Lower leg skin (tissue), 4 donors: ENCODE results near the gene IVL. TPM values are rescaled to one million over a fixed set of nuclear protein-coding genes. Genes with fewer than 3 reads are reported as not detected.

Experiments used
- DNase-seq, 2 donors: peaks; one replicate each; pipeline ENCODE4 v3.0.0-alpha.2; 2019; ENCODE audit warnings: low spot score in 2 of 2
- H3K4me3 ChIP-seq: fragments of 200-600 bp; sonication (generic); 2 replicates; pipeline ENCODE4 v1.5.1; 2017; ENCODE audit warnings: mild to moderate bottlenecking, low read depth; ENCODE audit not compliant: poor library complexity, severe bottlenecking
- POLR2A ChIP-seq, 2 donors: fragments of 450-650 bp; IDR thresholded peaks; one replicate each; pipeline ENCODE4 v1.6.1; 2016 to 2017; ENCODE audit warnings: antibody characterized with exemption in 2 of 2, mild to moderate bottlenecking in 1 of 2, moderate library complexity in 1 of 2
- WGBS, 2 donors: methylation state at CpG; one replicate each; pipeline ENCODE4 v1.1.5; 2018; 5-methylcytosine and 5-hydroxymethylcytosine counted together
- intact Hi-C: fragments of 100-400 bp; cut with DNase I; formaldehyde crosslinking; loops from one replicate; pipeline ENCODE4 v1.15.0; 2023; ENCODE audit warnings: low total_unique reads
- total RNA-seq, 4 donors: library from RNA; depleted of rRNA; stranded (reverse); fragments of >200 nt; gene quantifications; one replicate each; pipeline ENCODE4 v1.1.0, GENCODE V29; 2016
- TF ChIP-seq, protein P1 (sequence below), 3 donors: fragments of 450-650 bp; IDR thresholded peaks; one replicate each; pipeline ENCODE4 v1.5.1; 2016; ENCODE audit warnings: antibody characterized with exemption in 3 of 3, mild to moderate bottlenecking in 3 of 3, moderate library complexity in 2 of 3

Gene IVL
- total RNA-seq, 4 donors from 2014 or later = 162 to 322 (median 207) TPM

DNA sequence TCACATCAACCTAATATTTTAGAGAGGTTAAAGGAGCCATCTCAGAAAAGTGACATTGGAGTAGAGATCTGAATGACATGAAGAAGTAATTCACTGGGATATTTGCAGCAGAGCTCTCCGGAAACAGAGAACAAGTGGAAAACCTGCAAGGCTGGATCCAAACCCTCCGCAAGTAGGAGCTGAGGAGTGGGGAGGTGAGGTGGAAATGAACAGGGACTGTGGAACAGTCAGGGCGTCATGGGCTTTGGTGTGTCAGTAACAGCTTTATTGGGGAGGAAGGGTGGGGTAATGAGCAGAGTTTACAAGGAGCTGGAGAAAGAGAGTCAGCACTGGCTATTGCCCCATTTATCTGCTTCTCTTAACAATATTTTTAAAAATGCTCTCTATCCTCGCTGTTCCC is 9.3 kb upstream of the IVL start:
- 81 to 82% methylated on average over 4 of the region's 4 CpGs for WGBS, 2 donors

DNA sequence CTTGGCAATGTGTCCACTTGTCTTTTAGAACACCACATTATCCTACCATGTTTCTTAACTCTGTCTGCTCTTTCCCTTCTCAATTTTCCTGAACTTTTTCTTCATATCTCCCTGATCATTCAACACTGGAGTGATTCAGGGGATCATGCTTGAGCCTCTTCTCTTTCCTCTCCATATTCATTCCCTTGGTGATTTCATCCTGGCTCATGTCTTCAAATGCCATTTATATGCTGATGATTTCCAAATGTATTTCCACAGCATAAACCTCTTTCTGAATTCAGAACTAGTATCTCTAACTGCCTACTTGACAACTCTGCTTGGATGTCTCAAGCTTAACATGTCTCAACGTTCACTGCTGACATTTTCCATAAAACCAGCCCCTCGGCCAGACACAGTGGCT is 8.5 kb upstream of the IVL start:
- no peak for TF ChIP-seq POLR2A (IDR thresholded peaks at IDR 0.05)
- TF ChIP-seq, protein P1, sequence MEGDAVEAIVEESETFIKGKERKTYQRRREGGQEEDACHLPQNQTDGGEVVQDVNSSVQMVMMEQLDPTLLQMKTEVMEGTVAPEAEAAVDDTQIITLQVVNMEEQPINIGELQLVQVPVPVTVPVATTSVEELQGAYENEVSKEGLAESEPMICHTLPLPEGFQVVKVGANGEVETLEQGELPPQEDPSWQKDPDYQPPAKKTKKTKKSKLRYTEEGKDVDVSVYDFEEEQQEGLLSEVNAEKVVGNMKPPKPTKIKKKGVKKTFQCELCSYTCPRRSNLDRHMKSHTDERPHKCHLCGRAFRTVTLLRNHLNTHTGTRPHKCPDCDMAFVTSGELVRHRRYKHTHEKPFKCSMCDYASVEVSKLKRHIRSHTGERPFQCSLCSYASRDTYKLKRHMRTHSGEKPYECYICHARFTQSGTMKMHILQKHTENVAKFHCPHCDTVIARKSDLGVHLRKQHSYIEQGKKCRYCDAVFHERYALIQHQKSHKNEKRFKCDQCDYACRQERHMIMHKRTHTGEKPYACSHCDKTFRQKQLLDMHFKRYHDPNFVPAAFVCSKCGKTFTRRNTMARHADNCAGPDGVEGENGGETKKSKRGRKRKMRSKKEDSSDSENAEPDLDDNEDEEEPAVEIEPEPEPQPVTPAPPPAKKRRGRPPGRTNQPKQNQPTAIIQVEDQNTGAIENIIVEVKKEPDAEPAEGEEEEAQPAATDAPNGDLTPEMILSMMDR (IDR thresholded peaks at IDR 0.05) = no peak
- no peak overlapping the region for H3K4me3 ChIP-seq
- 58 to 71% methylated on average over 2 of the region's 2 CpGs for WGBS, 2 donors
- DNase-seq = no peak
- intact Hi-C loops = no loop called here

More for the DNA sequence above, 9.3 kb upstream of the IVL start:
- peak in 1 of 2 donors; percentile 77 for DNase-seq
- intact Hi-C loops = no loop called here
- no peak overlapping the region for H3K4me3 ChIP-seq
- TF ChIP-seq, protein P1 (IDR thresholded peaks at IDR 0.05) = no peak
- no peak for TF ChIP-seq POLR2A (IDR thresholded peaks at IDR 0.05)

DNA sequence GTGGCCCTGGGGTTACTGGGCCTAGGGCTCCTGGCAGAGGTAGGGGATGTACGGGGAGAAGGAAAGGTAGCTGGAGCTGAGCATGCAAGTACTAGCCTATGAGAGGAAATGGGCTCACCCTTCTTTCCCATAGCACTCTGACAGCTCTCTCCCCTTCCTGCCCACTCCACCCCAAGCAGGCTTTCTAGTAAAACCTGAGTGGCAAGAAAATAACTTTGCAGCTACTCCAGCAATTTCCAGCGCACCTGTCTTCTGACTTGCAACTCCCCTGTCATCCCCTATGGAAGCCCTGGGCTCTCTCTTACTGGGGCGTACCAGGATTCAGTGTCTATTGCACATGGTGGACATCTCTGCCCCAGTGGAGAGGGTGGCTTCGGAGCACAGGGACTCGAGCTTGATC is 6.7 kb upstream of the IVL start:
- DNase-seq = peak in 1 of 2 donors; percentile 63
- intact Hi-C loops = no loop called here
- WGBS, 2 donors = 55 to 62% methylated on average over 5 of the region's 5 CpGs
- H3K4me3 ChIP-seq = no peak overlapping the region
- TF ChIP-seq, protein P1 (IDR thresholded peaks at IDR 0.05) = no peak
- no peak for TF ChIP-seq POLR2A (IDR thresholded peaks at IDR 0.05)

DNA sequence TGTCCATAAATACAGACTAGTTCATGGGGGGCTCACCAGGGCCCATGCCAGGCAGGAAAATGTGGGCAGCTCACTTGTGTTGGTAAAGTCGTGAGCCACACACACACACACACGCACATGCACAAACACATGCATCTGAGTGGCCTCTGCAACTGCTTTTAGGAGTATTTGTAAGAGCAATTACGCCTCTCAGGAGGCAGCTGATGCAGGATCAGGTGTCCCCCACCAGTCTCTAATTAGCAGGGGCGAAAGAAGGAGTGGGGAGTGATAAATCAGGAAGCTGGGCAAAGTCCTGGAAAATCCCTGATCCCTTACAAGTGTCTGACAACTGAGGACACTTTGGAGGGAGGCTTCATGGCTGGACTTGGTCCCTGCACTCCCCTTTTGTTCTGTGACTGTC is 5.7 kb upstream of the IVL start:
- TF ChIP-seq, protein P1 (IDR thresholded peaks at IDR 0.05) = no peak
- no peak for TF ChIP-seq POLR2A (IDR thresholded peaks at IDR 0.05)
- H3K4me3 ChIP-seq = no peak overlapping the region
- intact Hi-C loops = no loop called here
- WGBS, 2 donors = 75 to 84% methylated on average over 4 of the region's 4 CpGs
- DNase-seq = no peak

DNA sequence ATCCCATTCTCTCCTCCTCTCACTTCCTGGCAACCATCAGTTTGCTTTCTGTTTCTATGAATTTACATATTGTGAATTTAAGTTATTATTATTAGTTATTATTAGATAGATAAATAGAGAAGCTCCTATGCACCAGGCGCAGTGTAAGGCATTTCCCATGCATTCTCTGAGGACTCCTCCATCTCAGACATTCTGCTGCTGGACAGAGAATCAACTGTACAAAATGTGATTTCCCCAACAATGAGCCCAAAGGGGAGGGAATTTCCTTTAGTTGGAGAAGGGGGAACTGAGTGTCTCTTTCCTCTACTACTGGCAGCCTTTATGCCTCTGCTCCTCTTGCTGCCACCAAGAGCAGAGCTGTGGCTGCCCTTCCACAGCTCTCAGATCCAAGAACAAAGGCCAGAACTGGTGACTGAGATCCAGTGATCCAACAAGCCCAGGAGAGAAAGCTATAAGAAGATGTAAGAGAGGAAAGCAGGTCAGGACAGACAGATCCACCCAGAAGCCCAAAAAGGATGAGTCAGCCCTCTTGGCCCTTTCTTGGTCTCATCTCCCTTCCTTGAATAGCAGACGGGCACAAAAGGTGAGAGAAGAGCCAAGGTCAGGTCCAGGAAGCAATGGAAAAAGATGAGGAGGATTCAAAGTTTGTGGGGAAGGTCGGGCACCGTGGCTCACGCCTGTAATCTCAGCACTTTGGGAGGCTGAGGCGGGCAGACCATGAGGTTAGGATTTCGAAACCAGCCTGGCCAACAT is 3.5 kb upstream of the IVL start:
- intact Hi-C loops = no loop called here
- DNase-seq = no peak
- no peak overlapping the region for H3K4me3 ChIP-seq
- TF ChIP-seq POLR2A (IDR thresholded peaks at IDR 0.05) = no peak
- TF ChIP-seq, protein P1 (IDR thresholded peaks at IDR 0.05) = no peak
- WGBS, 2 donors = 55 to 69% methylated on average over 7 of the region's 7 CpGs
